ENCODE measurements around the gene TANC1. TPM values are rescaled to one million over a fixed set of nuclear protein-coding genes. Genes with fewer than 3 reads are reported as not detected.
"Not testable (repeated sequence)": the region's sequence is repeated elsewhere in the genome, so short reads cannot be mapped to it uniquely, and the experiment has no call there.

The TANC1 gene
- total RNA-seq, 6 donors from 2014 or later = 41.6 to 101 (median 75.5) TPM

DNA sequence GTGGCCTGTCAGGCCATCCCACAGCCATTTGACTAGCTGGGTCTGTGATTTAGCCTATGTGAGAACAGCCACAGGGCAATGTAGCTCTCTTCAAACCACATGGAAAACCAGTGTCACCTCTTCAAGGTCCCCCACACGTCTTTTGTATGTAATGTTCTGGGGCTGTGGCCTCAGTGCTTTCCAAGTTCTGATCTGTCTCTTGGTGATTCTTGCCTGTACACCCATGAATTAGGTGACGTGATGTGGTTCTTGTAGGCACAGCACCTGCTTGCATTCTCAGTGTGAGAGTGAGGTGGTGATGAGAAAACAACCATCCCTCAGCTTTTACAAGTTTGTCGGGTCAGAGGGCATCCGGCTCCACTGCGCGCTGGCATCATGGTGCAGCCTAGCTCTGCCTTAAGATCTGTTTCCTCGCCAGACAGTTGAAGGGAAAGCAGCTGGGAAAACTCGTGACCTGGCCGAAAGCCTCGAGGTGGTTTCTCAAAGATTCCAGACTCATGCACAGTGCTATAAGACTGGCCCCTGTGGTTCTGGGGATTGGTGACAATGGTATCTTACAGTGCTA, 125.8 kb downstream of the TANC1 start:
- 68 to 69% methylated on average over 10 of the region's 10 CpGs for WGBS, 2 donors
- DNase-seq = no peak

DNA sequence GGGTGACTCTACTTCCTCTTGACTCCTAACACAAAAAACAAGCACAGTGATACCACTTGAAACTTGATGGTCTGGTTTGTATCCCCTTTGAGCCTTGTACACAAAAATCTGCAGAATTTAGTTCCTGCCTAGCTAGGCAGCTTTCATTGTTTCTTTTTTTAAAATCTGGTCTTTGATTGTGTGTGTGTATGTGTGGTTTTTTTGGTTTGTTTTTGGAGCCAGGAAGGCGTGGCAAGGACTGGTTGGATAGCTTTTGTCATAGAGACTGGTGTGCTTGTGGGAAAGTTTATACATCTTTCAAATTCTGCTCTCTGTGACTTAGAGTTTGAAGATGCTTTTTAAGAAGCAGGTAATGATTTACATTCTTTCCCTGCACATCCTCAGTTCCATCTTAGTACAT, 127.4 kb downstream of the TANC1 start:
- H3K27ac ChIP-seq = peak overlapping the region in 1 of 4 donors; percentile 78
- H3K4me1 ChIP-seq = peaks cover 60 to 76% (median 67%) of the 10 kb centered on the region in 4 donors
- H3K4me3 ChIP-seq = no peak overlapping the region
- no peak for TF ChIP-seq POLR2A (IDR thresholded peaks at IDR 0.05)
- no peak for TF ChIP-seq POLR2AphosphoS5 (IDR thresholded peaks at IDR 0.05)
- no peak for TF ChIP-seq EP300 (IDR thresholded peaks at IDR 0.05)
- TF ChIP-seq, protein P1, sequence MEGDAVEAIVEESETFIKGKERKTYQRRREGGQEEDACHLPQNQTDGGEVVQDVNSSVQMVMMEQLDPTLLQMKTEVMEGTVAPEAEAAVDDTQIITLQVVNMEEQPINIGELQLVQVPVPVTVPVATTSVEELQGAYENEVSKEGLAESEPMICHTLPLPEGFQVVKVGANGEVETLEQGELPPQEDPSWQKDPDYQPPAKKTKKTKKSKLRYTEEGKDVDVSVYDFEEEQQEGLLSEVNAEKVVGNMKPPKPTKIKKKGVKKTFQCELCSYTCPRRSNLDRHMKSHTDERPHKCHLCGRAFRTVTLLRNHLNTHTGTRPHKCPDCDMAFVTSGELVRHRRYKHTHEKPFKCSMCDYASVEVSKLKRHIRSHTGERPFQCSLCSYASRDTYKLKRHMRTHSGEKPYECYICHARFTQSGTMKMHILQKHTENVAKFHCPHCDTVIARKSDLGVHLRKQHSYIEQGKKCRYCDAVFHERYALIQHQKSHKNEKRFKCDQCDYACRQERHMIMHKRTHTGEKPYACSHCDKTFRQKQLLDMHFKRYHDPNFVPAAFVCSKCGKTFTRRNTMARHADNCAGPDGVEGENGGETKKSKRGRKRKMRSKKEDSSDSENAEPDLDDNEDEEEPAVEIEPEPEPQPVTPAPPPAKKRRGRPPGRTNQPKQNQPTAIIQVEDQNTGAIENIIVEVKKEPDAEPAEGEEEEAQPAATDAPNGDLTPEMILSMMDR (IDR thresholded peaks at IDR 0.05) = no peak
- DNase-seq (no peak), ATAC-seq (ENCODE audit: low FRiP score in 2 of 2) (no peak)
- 75 to 85% methylated on average over 1 of the region's 1 CpG for WGBS, 2 donors
- H3K36me3 ChIP-seq = peaks cover 0 to 3% (median 0%) of the 10 kb centered on the region in 4 donors
- no peaks in the 10 kb centered on the region for H3K27me3 ChIP-seq
- peaks cover 0 to 10% (median 3%) of the 10 kb centered on the region in 4 donors for H3K9me3 ChIP-seq

More for the DNA sequence above, 125.8 kb downstream of the TANC1 start:
- H3K27ac ChIP-seq = peak overlapping the region; percentile 19 to 78 (median 54)
- H3K36me3 ChIP-seq = peaks cover 0 to 3% (median 0%) of the 10 kb centered on the region in 4 donors
- peaks cover 0 to 10% (median 3%) of the 10 kb centered on the region in 4 donors for H3K9me3 ChIP-seq
- TF ChIP-seq POLR2A (IDR thresholded peaks at IDR 0.05) = no peak
- TF ChIP-seq POLR2AphosphoS5 (IDR thresholded peaks at IDR 0.05) = no peak
- TF ChIP-seq EP300 (IDR thresholded peaks at IDR 0.05) = peak in 1 of 4 donors; percentile 16
- no peaks in the 10 kb centered on the region for H3K27me3 ChIP-seq
- ATAC-seq (ENCODE audit: low FRiP score in 2 of 2) = peak in 1 of 2 donors; percentile 35
- H3K4me3 ChIP-seq = no peak overlapping the region
- peaks cover 63 to 81% (median 73%) of the 10 kb centered on the region in 4 donors for H3K4me1 ChIP-seq

DNA sequence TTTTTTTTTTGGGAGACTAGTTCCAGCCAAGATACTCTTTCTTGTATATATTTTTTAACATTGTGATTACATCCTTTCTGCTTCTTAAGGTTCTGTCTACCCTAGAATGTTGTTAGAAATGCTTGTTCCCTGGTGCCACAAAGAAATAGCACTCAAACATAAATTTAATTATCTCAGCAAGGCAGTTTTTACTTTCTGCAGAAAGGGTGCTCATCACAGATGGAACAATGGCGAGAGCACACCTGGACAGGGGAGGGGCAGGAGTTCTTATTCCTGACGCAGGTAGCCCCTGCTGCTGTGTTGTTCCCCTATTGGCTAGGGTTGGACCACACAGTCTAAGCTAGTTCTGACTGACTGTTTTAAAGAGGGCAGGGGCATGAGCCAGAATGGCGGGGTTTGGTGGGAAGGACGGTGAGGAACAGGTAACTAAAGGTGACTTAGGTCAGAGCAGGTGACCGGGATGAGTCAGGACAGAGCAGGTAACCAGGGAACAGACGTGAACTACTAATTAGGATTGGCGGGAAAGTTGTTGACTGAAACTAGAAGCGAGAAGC, 127.9 kb downstream of the TANC1 start:
- DNase-seq; H3K27me3 ChIP-seq; ATAC-seq (ENCODE audit: low FRiP score in 2 of 2); H3K36me3 ChIP-seq; H3K4me3 ChIP-seq: not testable (repeated sequence)
- Histone ChIP-seq H3K9me3 (peaks cover 0 to 10% (median 3%) of the 10 kb centered on the region in 4 donors), H3K27ac (peak overlapping the region in 3 of 4 donors; percentile 36 to 65 (median 37)), H3K4me1 (peaks cover 54 to 74% (median 63%) of the 10 kb centered on the region in 4 donors)
- WGBS, 2 donors = 90 to 97% methylated on average over 8 of the region's 8 CpGs

DNA sequence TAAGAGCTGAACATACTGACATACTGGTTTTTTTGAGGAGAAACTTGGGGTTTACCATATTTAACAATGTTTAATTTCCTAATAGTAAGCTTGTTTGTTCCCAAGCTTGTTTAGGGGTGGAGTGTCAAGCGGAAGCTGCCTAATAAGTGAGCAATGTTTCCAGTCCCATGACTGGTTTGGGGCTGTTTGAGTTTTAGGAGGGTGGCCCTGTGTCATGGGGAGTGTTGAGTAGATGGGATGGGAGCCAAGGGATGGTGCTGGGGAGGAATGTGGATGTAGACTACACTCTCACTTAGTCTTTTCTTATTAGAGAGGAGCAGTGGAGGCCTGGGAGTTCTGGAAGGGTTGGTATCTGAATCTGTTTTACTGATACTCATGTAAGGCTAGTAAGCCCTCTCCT, 128.5 kb downstream of the TANC1 start:
- ATAC-seq (ENCODE audit: low FRiP score in 2 of 2) (no peak), DNase-seq (no peak)
- peak overlapping the region in 2 of 4 donors; percentile 37 to 65 for H3K27ac ChIP-seq
- H3K4me3 ChIP-seq = no peak overlapping the region
- peaks cover 50 to 70% (median 60%) of the 10 kb centered on the region in 4 donors for H3K4me1 ChIP-seq
- WGBS, 2 donors = 92 to 97% methylated on average over 1 of the region's 1 CpG
- H3K9me3 ChIP-seq = peaks cover 0 to 10% (median 3%) of the 10 kb centered on the region in 4 donors
- H3K36me3 ChIP-seq = peaks cover 0 to 3% (median 0%) of the 10 kb centered on the region in 4 donors
- no peak for TF ChIP-seq POLR2AphosphoS5 (IDR thresholded peaks at IDR 0.05)
- TF ChIP-seq EP300 (IDR thresholded peaks at IDR 0.05) = no peak
- no peak for TF ChIP-seq POLR2A (IDR thresholded peaks at IDR 0.05)
- TF ChIP-seq, protein P1 (IDR thresholded peaks at IDR 0.05) = no peak
- H3K27me3 ChIP-seq = no peaks in the 10 kb centered on the region

DNA sequence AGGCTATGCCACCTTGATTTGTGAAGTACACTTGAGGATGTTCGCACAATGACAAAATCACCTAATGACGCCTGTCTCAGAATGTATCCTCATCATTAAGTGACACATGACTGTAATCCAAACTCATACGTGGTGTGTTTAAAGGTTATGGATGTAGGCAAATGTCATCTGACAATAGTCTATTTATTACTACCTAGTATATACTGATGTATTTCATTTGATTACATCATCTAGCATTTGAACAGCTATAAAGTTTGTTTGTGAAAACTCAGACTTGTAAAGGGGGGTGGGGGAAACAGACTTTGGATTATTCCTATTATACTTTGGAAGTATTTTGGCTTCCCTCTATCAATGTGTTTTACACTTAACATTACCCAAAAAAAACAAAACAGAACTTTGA, 129.9 kb downstream of the TANC1 start:
- peaks cover 36 to 59% (median 46%) of the 10 kb centered on the region in 4 donors for H3K4me1 ChIP-seq
- H3K27ac ChIP-seq = peak overlapping the region in 3 of 4 donors; percentile 32 to 65 (median 43)
- H3K9me3 ChIP-seq = peaks cover 0 to 10% (median 3%) of the 10 kb centered on the region in 4 donors
- ATAC-seq (ENCODE audit: low FRiP score in 2 of 2) (no peak), DNase-seq (no peak)
- WGBS, 2 donors = 77 to 78% methylated on average over 3 of the region's 3 CpGs
- no peak for TF ChIP-seq POLR2A (IDR thresholded peaks at IDR 0.05)
- TF ChIP-seq EP300 (IDR thresholded peaks at IDR 0.05) = no peak
- TF ChIP-seq, protein P1 (IDR thresholded peaks at IDR 0.05) = no peak
- TF ChIP-seq POLR2AphosphoS5 (IDR thresholded peaks at IDR 0.05) = no peak
- H3K4me3 ChIP-seq = no peak overlapping the region
- no peaks in the 10 kb centered on the region for H3K27me3 ChIP-seq
- H3K36me3 ChIP-seq = peaks cover 0 to 3% (median 0%) of the 10 kb centered on the region in 4 donors
